ENCODE data around the gene LRRC40. TPM values are rescaled to one million over a fixed set of nuclear protein-coding genes. Genes with fewer than 3 reads are reported as not detected.
"Not testable (repeated sequence)": the region's sequence is repeated elsewhere in the genome, so short reads cannot be mapped to it uniquely, and the experiment has no call there.

The LRRC40 gene
- total RNA-seq, 4 donors from 2014 or later: 8.6 to 14.4 (median 10.4) TPM

DNA sequence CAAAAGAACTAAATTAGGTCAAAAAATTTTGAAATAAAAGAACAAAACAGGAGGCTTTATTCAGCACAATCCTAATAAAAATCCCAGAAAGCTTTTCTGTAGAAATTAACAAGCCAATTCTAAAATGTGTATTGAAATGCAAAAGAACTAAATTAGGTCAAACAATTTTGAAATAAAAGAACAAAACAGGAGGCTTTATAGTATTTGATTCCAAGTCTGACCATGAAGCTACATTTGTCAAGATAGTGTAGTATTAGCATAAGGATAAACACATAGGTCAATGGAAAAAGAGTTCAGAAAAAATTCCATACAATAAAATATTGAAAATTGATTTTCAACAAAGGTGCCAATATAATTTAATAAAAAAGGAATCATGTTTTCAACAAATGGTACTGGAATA lies 10.8 kb downstream of the LRRC40 start:
- no peaks in the 10 kb centered on the region for H3K27me3 ChIP-seq
- TF ChIP-seq POLR2A (IDR thresholded peaks at IDR 0.05) (no peak), EP300 (IDR thresholded peaks at IDR 0.05) (no peak), POLR2AphosphoS5 (IDR thresholded peaks at IDR 0.05) (no peak)
- TF ChIP-seq, protein P1, sequence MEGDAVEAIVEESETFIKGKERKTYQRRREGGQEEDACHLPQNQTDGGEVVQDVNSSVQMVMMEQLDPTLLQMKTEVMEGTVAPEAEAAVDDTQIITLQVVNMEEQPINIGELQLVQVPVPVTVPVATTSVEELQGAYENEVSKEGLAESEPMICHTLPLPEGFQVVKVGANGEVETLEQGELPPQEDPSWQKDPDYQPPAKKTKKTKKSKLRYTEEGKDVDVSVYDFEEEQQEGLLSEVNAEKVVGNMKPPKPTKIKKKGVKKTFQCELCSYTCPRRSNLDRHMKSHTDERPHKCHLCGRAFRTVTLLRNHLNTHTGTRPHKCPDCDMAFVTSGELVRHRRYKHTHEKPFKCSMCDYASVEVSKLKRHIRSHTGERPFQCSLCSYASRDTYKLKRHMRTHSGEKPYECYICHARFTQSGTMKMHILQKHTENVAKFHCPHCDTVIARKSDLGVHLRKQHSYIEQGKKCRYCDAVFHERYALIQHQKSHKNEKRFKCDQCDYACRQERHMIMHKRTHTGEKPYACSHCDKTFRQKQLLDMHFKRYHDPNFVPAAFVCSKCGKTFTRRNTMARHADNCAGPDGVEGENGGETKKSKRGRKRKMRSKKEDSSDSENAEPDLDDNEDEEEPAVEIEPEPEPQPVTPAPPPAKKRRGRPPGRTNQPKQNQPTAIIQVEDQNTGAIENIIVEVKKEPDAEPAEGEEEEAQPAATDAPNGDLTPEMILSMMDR (IDR thresholded peaks at IDR 0.05): no peak
- no peaks in the 10 kb centered on the region for H3K9me3 ChIP-seq
- no peaks in the 10 kb centered on the region for H3K36me3 ChIP-seq
- no peak for DNase-seq (ENCODE audit: low spot score in 2 of 2)
- no peak overlapping the region for H3K4me3 ChIP-seq
- H3K4me1 ChIP-seq: no peaks in the 10 kb centered on the region
- H3K27ac ChIP-seq: no peak overlapping the region

DNA sequence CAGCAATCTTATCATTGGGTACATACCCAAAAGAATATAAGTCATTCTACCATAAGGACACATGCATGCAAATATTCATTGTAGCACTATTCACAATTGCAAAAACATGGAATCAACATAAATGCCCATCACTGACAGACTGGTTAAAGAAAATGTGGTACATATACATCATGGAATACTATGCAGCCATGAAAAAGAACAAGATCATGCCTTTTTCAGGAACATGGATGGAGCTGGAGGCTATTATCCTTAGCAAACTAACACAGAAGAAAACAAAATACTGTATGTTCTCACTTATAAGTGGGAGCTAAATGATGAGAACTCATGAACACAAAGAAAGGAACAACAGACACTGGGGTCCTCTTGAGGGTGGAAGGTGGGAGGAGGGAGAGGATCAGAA lies 12.9 kb downstream of the LRRC40 start:
- H3K36me3 ChIP-seq; H3K27me3 ChIP-seq; H3K9me3 ChIP-seq; H3K27ac ChIP-seq; H3K4me3 ChIP-seq; H3K4me1 ChIP-seq; DNase-seq (ENCODE audit: low spot score in 2 of 2): not testable (repeated sequence)

DNA sequence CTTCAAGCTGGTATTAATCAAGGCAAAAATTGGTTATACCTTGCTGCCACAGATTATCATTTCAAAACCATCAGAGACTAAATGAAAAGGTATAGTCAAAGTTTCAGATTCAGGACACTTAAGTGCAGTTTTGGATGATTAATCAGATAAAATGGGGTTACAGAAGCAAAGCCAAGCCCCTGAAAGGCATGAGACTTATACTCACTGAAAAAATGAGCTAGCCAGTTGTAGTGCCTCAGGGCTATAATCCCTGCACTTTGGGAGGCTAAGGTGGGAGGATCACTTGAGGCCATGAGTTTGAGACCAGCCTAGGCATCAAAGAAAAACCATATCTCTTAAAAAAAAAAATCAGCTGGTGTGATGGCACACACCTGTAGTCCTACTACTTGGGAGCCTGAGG lies 15.2 kb downstream of the LRRC40 start:
- Histone ChIP-seq H3K4me3 (no peak overlapping the region), H3K36me3 (no peaks in the 10 kb centered on the region), H3K27me3 (no peaks in the 10 kb centered on the region), H3K27ac (no peak overlapping the region), H3K4me1 (no peaks in the 10 kb centered on the region), H3K9me3 (no peaks in the 10 kb centered on the region)
- DNase-seq (ENCODE audit: low spot score in 2 of 2): no peak
- TF ChIP-seq EP300 (IDR thresholded peaks at IDR 0.05): no peak
- TF ChIP-seq POLR2A (IDR thresholded peaks at IDR 0.05): no peak
- TF ChIP-seq, protein P1 (IDR thresholded peaks at IDR 0.05): no peak
- TF ChIP-seq POLR2AphosphoS5 (IDR thresholded peaks at IDR 0.05): no peak

DNA sequence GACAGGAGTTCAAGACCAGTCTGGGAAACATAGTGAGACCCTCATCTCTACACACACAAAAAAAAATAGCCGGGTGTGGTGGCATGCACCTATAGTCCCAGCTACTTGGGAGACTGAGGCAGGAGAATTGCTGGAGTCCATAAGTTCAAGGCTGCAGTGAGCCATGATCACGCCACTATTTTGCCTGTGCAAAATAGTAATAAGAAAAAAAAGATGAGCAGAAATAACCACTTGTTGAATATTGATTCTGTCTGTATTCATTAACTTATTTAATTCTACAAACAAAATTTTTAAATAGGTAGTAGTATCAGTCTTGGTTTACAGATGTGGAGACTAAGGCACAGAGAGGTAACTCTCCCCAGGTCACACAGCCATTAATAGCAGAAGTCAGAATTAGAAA lies 16.9 kb downstream of the LRRC40 start:
- DNase-seq (ENCODE audit: low spot score in 2 of 2): no peak
- no peaks in the 10 kb centered on the region for H3K4me1 ChIP-seq
- no peaks in the 10 kb centered on the region for H3K9me3 ChIP-seq
- no peak overlapping the region for H3K4me3 ChIP-seq
- no peaks in the 10 kb centered on the region for H3K27me3 ChIP-seq
- 98% methylated on average over 2 of the region's 2 CpGs for WGBS
- no peak overlapping the region for H3K27ac ChIP-seq
- H3K36me3 ChIP-seq: peaks cover 8% of the 10 kb centered on the region
- TF ChIP-seq EP300 (IDR thresholded peaks at IDR 0.05) (no peak), POLR2A (IDR thresholded peaks at IDR 0.05) (no peak), POLR2AphosphoS5 (IDR thresholded peaks at IDR 0.05) (no peak)
- TF ChIP-seq, protein P1 (IDR thresholded peaks at IDR 0.05): no peak

DNA sequence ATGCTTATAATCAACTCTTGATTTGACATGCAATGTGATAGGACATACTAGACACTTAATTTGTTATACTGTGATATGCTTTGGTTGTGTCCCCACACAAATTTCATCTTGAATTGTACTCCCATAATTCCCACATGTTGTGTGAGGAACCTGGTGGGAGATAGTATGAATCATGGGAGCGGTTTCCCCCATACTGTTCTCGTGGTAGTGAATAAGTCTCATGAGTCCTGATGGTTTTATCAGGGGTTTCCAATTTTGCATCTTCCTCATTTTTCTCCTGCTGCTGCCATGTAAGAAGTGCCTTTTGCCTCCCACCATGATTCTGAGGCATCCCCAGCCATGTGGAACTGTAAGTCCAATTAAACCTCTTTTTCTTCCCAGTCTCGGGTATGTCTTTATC lies 20.2 kb downstream of the LRRC40 start:
- H3K4me1 ChIP-seq; H3K4me3 ChIP-seq; H3K27me3 ChIP-seq; DNase-seq (ENCODE audit: low spot score in 2 of 2); H3K27ac ChIP-seq; H3K9me3 ChIP-seq: not testable (repeated sequence)
- WGBS: 95% methylated on average over 3 of the region's 3 CpGs
- peaks cover 14% of the 10 kb centered on the region for H3K36me3 ChIP-seq

DNA sequence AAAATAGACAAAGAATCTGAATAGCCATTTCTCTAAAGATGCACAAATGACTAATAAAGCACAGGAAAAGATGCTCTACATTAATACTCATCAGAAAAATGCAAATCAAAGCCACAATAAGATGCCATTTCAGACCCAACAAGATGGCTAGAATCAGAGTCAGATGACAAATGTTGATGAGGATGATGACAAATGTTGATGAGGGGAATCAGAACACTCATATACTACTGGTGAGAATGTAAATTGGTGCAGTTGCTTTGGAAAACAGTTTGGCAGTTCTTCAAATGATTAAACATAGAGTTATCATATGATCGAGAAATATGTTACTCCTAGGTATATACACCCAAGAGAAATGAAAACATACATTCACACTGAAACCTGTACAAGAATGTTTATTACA lies 33.9 kb downstream of the LRRC40 start:
- H3K27ac ChIP-seq: no peak overlapping the region
- H3K9me3 ChIP-seq: no peaks in the 10 kb centered on the region
- DNase-seq (ENCODE audit: low spot score in 2 of 2): no peak
- no peak overlapping the region for H3K4me3 ChIP-seq
- TF ChIP-seq POLR2A (IDR thresholded peaks at IDR 0.05) (no peak), POLR2AphosphoS5 (IDR thresholded peaks at IDR 0.05) (no peak), EP300 (IDR thresholded peaks at IDR 0.05) (no peak)
- TF ChIP-seq, protein P1 (IDR thresholded peaks at IDR 0.05): no peak
- WGBS: 92% methylated on average over 1 of the region's 1 CpG
- H3K36me3 ChIP-seq: peaks cover 41% of the 10 kb centered on the region
- H3K27me3 ChIP-seq: no peaks in the 10 kb centered on the region
- no peaks in the 10 kb centered on the region for H3K4me1 ChIP-seq

Measured in suprapubic skin (tissue), 4 donors.